ENCODE data around the gene RBM19.

RBM19 gene

DNA sequence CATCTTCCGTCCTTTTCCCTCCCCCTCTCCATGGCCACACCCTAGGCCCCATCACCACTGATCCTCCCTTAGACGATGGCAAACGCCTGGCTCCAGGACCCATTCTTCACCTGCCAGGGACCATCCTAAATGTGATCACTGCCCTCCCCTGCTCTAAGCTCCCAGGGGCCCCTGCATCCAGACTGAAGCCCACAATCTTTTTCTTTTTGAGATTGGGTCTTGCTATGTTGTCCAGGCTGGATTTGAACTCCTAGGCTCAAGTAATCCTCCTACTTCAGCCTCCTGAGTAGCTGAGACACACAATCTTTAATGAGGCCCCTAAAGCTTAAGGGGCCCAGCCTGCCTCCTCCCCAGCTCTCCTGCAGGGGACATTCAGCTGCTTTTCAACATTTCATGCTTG lies 15.3 kb downstream of the RBM19 start:
- no peak for DNase-seq

DNA sequence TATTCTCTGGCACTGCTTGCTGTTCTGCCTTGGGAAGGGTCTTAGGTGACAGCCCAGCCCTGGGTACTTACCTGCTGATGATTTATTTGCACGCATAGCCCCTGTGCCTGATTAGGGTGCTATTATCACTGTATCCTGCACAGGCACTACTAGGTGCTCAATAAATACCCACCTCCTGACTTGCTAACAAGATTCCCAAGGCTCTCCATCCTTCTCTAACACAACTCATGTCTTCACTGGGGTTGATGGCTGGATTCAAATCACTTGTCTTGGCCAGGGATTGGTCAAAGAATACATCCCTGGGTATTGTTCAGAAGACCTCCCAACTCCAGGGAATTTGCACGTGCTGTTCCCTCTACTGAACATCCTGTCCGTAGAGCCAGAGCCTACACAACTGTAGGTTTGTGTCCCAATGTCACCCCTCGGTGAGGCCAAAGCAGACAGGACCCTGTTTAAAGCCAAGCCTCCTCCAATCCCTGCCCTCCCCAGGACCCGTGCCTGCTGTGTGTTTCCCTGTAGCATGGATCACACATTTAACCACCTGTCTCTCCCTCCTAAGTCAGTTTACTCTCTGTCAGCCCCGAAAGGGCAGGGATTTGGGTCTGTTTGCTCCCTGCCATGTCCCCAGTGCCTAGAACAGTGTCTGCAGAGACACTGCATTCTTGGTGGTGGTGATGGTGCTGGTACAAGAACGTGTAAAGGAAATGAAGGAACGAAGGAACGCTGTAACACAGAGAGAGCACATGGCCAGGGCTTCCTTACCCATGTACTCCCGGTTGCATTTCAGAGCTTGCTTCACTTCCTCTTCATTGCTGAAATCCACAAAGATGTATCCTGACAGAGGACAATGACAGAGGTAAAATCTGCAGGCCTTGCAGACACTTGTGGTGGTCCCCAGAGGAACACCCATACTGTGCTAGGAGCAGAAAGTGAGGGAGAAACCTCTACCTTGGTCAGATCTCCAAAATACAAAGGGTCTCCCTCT lies 16.5 kb downstream of the RBM19 start:
- DNase-seq: no peak

DNA sequence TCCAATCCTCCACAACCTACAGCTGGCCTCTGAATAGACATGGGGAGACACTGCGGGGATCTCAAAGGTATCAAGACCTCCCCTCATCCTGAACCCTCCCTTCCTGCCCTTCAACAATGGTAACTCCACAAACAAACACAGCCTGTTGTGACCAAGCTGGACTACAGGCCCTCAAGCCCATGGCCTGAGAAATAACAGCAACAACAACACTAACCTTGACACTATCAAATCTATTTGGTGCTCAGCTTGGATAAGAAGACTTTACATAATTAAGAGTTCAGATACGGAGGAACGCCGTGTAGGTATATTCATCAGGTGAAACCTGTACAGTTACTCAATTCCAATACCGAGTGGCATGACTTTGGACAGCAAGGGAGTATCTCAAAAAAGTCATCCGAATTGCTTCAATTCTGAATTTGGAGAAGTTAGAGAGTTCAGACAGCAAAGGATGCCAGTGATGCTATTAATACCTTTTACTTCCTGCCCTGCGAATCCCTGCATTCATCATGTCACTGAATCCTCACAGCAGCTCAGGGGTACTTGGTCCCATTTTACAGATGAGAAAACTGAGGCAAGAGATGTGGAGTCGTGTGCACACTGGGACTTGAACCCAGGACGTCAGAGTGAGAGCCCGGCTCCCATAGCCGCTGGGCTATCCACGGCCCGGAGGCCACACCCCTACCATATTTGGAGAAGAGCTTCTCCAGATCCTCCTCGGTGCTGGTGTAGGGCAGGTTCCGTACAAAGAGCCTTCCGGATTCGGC lies 17.8 kb downstream of the RBM19 start:
- no peak for DNase-seq

DNA sequence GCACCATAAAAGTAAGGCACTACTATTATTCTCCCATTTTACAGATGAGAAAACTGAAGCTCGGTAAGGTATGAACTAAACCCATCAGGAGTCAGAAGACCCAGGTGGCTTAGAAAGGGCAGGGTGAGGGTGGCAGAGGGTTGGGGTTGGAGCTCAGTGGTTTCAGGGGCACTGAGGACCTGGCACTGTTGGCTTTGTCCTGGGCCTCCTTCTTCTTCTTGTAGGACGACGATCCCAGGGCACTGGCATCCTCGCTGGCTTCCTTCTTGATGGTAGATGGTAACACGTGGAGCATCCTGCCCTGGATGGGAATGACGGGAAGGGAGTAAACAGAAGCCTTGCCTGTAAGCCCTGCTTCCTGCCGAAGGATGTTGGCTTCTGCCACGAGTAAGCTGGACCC lies 19.9 kb downstream of the RBM19 start:
- DNase-seq: no peak

DNA sequence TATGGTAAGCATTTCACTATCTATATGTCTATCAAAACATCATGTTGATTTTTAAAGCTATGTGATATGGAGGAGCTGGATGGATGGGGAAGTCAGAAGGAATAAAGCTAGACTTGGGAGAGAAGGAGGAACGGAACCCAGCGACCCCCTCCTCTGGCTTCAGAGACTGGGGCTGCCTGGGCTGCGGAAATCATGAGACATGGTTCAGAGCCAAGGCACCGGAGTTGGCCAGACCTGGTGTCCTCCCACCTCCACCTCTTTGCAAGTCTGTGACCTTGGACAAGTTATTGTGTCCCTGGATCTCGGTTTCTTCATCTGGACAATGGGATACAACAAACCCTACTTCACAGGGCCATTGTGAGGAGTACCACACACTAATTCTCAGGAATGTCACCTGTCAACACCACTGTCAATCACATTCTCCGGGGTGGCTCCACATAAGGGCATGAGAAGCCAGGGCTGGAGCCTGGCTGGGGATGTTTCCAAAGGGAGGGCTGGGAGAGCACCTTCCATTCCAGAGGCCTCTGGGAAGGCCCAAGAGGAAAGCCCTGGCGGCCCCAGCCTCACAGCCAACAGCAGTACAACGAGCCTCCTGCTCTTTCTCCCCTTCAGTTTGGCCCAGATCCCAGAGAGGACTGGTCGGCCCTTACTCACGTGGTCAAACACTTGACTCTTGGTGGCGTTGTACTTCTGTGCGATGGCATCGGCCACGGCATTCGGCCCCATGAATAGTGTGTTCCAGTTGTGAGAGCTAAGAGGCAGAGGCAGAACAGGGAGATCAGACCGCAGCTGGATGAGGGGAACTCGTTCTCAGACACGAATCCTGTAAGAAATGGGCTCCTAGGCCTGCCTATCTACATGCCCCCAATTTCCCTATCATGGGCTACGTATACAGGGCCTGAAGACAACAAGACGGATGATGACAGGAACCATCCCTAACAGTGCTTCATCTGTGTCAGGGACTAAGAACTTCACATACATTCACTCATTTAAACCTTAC lies 20.7 kb downstream of the RBM19 start:
- DNase-seq: no peak

DNA sequence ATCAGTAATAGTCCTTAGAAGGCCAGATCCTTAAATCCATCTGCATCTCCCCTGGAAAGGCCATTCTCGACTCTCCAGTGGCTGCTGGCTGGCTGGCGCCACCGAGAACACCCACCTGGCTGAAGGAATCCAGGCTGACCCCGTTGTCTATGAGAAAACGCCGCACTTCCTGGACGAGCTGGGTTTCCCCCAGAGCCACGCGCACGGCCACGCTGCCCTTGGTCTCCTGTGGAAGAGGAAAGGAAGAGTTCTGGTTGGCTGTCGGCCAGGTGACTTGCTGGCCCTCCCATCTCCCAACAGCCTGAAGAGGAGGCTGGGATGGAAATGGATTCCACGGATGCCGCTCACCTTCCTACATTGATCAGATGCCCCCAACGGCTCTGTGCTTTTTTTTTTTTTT lies 23.9 kb downstream of the RBM19 start:
- DNase-seq: no peak

DNA sequence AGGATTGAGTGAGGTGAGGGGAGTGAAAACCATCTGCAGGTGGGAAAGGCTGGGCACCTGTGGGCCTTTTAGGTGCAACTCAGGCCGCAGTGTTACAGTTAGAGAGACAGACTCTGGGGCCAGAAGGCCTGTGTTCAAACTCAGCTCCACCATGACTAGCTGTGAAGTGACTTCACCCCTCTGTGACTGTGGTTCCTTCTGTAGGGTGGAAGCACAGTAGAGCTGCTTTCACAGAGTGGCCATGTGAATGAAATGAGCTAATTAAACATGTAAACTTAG lies 25.0 kb downstream of the RBM19 start:
- DNase-seq: no peak

DNA sequence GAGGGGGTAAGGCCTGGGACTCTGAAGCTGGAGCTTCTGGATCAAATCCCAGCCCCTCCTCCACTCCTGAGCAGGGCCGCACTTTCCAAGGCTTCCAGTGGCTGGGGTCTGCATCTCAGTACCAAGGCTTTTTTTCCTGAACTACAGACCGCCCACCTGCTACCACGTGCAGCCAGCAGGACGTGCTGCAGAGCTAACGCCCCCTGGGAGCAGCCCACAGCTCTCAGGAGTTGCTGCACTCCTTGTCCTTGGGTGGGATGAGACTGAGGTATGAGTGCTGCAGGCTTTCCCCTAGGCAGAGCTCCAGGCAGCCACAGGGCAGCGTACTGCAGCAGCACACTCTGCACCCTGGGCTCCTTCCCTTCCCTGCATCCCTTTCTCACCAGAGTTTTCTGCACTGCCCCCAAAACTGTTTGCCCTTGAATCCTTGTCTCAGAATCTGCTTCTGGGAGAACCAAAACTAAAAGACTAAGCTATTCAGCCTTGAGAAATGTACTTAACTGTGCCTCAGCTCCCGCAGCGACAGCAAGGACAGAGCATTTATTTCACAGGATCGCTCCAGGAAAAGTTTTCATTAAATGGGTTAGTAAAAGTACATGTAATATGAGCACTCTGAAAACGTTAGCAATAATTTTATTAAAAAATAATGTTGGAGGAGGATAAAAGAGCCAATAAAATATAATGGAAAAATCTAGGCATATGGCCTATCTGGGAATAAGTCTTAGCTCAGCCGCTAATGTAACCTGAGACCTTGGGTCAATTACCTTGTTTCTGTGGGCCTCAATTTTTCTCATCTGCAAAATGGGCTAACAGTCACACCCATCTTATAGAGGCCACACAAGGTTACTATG lies 25.5 kb downstream of the RBM19 start:
- DNase-seq: peak; percentile 4

DNA sequence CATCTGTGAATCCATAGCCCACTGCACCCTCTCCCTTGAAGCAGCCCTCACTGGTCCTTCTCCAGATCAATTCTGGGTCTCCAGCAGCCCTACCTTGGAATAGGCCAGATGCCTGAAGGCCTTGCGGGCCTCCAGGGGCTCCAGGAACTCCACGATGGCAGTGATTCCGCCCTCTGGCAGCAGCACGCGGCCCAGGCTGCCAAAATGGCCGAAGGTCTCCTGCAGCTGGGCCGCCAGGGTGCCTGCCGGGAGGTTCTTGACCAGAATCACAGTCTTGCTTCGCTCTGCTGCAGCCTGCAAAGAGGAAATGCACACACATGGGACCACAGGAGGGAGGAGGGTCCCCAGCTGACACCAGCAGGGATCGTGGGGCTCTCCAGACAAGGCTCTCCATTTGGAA lies 26.3 kb downstream of the RBM19 start:
- DNase-seq: no peak

DNA sequence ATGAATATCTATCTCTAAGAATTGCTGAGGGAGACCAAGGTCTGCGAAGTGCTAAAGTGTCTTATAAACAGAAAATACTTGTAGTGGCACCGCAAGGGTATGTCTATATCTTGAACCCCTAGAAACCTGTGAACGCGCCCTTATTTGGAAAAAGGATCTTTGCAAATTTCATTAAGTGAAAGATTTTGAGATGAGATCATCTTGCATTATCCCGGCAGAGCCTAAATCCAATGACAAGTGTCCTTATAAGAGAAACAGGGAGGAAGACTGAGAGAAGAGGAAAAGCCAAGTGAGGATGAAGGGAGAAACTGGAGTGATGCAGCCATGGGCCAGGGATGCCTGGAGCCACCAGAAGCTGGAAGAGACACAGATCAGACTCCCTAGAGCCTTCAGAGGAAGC lies 27.7 kb downstream of the RBM19 start:
- no peak for DNase-seq

DNA sequence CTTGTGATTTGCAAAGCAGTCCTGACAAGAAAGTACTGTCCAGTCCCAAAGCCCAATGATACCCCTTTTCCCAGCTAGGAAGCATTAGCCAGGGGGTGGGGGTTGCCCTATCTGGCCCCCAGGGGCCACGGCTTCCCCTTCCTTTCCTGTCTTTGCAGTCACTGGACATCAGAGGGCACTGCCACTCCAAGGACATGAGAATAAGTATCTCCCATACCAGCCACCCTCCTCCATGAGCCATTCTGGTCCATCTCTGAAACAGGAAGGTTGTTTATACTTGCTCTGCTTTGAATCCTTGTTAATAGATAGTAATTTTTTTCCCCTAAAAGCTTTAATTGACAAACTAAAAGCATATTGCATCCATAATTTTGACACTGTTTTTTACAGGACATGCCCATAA lies 29.7 kb downstream of the RBM19 start:
- DNase-seq: peak; percentile 5

DNA sequence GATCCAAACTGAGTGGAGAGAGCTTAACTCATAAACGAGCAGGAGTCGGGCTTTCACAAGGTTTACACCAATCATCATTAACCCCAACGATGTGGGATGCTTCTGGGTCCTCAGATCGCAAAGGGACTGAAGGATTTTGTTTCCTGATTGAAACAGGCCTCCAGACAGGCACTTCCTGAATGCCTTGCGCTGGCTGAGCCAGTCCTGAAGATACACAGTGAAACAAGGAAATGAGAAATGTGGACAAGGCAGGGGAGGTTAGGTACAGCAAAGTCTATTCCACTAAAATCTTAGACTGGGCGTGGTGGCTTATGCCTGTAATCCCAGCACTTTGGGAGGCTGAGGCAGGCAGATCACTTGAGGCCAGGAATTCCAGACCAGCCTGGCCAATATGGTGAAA lies 30.7 kb downstream of the RBM19 start:
- no peak for DNase-seq

DNA sequence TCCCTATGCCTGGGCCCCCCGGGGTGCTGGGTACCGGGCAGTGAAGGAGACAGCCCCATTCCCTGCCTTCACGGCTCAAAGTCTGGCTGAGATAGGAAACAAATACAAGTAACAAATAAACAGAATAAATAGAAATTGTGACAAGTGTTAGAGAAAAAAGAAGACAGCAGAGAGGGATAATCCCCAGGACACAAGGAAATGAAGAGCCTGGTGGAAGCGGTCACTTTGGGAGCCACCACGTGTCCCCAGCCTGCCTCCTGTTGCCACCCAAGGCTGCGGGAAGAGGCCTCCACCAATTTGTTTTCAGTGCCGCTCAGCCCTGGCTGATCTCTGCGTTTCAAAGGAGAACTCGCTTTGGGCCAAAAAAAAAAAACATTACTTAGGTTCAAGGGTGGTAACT lies 31.2 kb downstream of the RBM19 start:
- DNase-seq: no peak

DNA sequence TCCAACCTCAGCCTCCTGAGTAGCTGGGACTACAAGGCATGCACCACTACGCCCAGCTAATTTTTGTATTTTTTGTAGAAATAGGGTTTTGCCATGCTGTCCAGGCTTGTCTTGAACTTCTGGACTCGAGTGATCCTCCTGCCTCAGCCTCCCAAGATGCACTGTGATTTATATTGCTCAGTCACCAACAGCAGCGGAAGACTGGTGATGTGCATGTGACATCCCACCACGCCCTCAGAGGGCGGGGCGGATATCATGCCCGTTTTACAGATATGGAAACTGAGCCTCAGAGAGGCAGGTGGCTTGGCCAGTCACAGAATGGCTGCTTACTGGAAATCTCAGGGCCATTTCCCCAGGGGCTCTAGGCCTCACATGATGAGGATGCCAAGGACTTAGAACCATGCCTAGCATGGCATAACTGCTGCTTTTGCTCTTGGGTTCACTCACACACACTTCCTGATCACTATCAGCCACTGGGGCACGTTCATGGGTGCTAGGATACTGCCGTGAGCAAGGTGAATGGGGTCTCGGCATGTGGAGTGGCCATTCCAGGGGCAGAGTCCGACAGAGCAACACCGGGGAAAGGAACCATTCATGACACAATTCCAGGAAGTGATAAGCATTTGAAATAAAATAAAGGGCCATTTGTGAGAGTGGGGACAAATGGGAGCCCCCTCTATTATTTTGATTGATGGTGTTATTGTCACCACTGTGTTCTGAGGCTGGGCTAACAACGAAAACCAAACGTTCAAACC lies 31.9 kb downstream of the RBM19 start:
- no peak for DNase-seq

DNA sequence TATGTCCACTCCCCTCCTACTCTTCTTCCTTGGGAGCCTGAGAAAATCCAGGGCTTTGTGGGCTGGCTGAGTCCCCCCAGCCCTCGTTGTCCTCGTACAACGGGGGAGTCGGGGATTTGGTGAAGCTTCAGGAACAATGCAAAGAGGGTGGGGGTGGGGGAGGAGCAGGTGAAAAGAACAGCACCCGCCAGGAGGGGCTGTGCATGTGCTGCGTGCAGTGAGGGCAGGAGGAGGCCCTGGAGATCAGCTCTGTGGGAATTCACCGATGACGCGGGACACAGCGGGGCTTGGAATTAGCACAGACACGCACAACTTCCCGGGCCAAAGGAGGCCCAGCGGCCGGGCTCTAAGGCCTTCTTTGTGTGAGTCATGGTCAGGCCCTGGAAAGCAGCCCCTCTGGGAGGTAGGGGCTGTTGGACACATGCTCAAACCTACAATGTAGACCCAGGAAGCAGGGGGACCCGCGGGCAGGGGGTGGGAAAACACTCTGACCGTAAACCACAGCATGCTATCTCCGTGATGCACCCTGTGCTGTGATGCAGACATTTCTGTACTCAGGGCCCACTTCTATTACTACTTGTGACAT lies 32.8 kb downstream of the RBM19 start:
- peak; percentile 89 for DNase-seq

DNA sequence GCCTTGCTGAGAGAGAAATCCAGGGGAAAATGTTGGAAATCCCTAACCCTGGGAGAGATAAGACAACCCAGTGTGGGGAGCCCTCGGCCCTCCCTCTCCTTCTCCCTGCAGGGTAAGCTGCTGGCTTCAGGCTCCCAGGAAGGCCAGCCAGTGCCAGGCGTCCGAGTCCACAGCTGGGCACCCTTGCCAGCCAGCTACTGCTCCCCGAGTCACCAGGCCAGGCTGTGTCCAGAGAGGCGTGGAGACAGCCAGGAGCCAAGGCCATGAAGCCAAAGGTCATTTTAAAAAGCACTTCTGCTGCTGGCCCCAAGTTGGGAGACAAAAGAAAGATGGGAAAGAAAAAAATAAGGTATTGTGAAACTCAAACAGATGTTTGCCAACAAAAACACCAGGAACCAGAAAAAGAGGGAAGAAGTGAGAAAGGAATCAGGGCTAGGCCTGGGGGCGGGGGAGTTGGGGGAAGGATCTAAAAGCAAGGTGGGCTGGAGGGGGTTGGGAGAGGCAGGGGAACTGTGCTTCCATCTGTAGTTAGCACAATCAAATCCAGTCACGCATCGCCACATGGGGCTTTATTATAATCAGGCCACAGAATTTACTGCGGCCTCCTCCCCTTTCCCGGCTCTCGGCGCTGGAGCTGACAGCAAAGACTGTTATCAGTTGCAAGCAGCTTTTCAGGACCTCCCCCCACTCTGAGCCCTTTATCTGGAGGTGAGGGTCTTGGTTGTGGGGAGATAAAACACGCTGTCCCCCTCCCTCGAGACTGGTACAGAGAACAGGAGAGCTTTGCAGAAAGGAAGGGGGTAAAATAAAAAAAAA lies 33.5 kb downstream of the RBM19 start:
- DNase-seq: peak; percentile 93

DNA sequence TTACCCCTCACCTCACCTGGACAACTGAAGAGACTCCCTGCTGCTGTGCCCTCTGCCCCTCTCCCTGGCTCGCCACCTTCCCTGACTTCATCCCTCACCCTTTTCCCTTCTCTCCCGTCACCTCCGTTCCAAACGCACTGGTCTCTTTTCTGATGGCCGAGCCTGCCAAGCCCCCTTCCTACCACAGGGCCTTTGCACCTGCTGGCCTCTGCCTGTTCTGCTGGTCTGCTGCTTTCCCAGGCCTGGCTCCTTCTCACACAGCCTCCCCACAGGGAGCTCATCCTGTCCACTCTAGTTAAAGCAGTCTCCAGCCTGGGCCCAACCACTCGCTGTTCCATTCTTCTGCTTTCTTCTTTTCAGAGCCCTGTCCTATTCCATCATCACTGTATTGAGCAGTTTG lies 34.6 kb downstream of the RBM19 start:
- DNase-seq: no peak

DNA sequence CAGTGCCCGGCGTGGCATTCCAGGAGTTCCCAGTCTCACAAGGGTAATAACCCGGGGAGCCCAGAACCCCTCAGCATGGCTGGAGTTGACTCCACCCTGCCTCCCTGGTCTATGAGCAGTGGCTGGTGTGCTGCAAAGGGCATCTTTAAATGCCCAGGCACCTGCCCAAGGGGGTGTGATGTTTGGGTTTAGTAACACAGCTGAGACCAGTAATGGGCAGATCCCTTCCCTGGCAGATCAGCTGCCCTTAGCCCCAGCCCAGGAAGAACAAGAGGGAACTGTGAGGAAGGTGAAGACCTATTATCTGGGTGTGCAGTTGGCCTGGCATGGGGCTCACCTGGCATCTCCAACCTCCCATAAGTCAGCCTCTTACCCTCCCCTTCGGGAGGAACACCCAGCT lies 35.9 kb downstream of the RBM19 start:
- DNase-seq: no peak

DNA sequence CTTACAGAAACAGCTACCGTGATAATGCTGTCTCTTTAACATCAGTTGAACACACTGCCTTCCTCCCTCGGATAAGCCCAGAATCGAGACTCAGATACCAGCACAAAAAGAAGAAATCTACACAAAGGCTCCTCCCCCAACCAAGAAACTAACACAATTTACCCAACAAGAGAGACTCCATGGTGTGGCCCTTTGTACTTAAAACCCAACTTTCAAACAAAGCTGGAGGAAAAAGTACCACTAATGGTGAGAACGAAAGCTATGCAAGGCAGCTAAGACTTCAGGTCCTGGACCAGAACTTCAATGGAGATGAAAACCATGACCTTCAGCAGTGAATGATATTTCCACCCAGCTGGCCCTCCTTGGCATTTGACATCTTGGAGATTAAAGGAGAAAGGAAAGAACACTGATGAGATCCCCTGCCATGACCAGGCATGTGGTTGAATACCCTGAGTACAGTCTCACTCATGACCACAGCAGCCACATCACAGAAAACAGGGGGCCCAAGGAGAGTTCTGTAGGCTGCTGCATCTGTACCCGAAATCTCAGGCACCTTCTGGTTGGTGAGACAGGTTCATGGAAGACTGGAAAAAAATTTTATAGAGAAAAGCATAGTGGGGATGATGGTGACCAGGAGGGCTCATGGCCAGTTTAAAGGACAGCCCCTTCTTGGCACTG lies 36.7 kb downstream of the RBM19 start:
- DNase-seq: no peak

DNA sequence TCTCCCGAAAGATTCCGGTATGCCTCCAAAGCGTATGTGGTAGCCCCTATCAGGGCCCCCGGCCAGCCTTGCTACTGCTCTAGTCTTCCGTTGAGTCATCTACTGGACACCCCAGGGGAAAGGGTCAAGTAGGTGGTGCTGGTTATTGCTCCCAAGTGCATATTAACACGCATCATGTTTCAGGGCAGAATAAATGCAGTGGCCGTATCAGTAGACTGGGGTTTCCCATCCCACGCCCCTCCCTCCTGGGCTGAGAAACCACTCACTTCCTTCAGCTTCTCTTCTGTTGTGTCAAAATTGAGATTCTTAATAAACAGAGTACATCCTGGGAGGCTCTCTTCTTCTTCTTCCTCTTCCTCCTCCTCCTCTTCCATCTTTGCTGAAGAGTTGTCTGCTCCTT lies 39.3 kb downstream of the RBM19 start:
- DNase-seq: no peak

All from NCI-H82 (cell line).